GM18507 (cell line): Measurements from ENCODE around the gene INSIG1.

Experiments used
- DNase-seq: peaks from one replicate; pipeline ENCODE4 v3.0.0; 2011; ENCODE audit warnings: low read depth; ENCODE audit not compliant: insufficient read length; ENCODE audit errors: extremely low spot score
- FAIRE-seq: peaks from 2 replicates; lab custom pipeline; 2011; peaks lifted over from hg19 to GRCh38; lab: Jason Lieb, UNC

The INSIG1 gene

GRCh38 chr7:155297517-155298287, at the start of gene INSIG1:
Gene INSIG1 (plus strand): TSS chr7:155297878. CDS start chr7:155298286, 408 bp downstream.
- peak; percentile 90 for FAIRE-seq

GRCh38 chr7:155248366-155248756, 49.3 kb upstream of the INSIG1 start:
- DNase-seq (no peak), FAIRE-seq (no peak)

More at GRCh38 chr7:155297517-155298287, at the start of gene INSIG1:
- peak; percentile 96 for DNase-seq

- no peak for FAIRE-seq
Measured at GRCh38 chr7:155251831-155252230, 45.8 kb upstream of the INSIG1 start.

GRCh38 chr7:155252444-155252887, 45.2 kb upstream of the INSIG1 start:
- FAIRE-seq (no peak), DNase-seq (no peak)

More at GRCh38 chr7:155251831-155252230, 45.8 kb upstream of the INSIG1 start:
- no peak for DNase-seq

- FAIRE-seq (no peak), DNase-seq (no peak)
Measured at GRCh38 chr7:155252892-155253501, 44.7 kb upstream of the INSIG1 start.

- DNase-seq (no peak), FAIRE-seq (no peak)
Measured at GRCh38 chr7:155254018-155254417, 43.7 kb upstream of the INSIG1 start.

GRCh38 chr7:155255071-155255470, 42.6 kb upstream of the INSIG1 start:
- FAIRE-seq (no peak), DNase-seq (no peak)

- DNase-seq (no peak), FAIRE-seq (no peak)
Measured at GRCh38 chr7:155255621-155256020, 42.1 kb upstream of the INSIG1 start.

GRCh38 chr7:155256081-155256760, 41.5 kb upstream of the INSIG1 start:
- DNase-seq (no peak), FAIRE-seq (no peak)

- no peak for DNase-seq
Measured at GRCh38 chr7:155256761-155257481, 40.8 kb upstream of the INSIG1 start.

GRCh38 chr7:155257482-155258225, 40.0 kb upstream of the INSIG1 start:
- FAIRE-seq (no peak), DNase-seq (no peak)

More at GRCh38 chr7:155256761-155257481, 40.8 kb upstream of the INSIG1 start:
- FAIRE-seq = no peak

- DNase-seq (no peak), FAIRE-seq (no peak)
Measured at GRCh38 chr7:155258226-155258560, 39.5 kb upstream of the INSIG1 start.

GRCh38 chr7:155259866-155260497, 37.7 kb upstream of the INSIG1 start:
- DNase-seq (no peak), FAIRE-seq (no peak)

GRCh38 chr7:155260498-155260872, 37.2 kb upstream of the INSIG1 start:
- DNase-seq = no peak
- no peak for FAIRE-seq

- FAIRE-seq (no peak), DNase-seq (no peak)
Measured at GRCh38 chr7:155261031-155261985, 36.4 kb upstream of the INSIG1 start.

GRCh38 chr7:155262031-155262430, 35.6 kb upstream of the INSIG1 start:
- no peak for FAIRE-seq
- no peak for DNase-seq

- FAIRE-seq (no peak), DNase-seq (no peak)
Measured at GRCh38 chr7:155263051-155263450, 34.6 kb upstream of the INSIG1 start.
